Measurements from ENCODE around the gene ACTL8. TPM values are rescaled to one million over a fixed set of nuclear protein-coding genes. Genes with fewer than 3 reads are reported as not detected.

Gene ACTL8
- total RNA-seq, 1 donor from 2014 or later = not detected

- Histone ChIP-seq H3K4me3 (ENCODE audit: low read depth, low read length) (no peak overlapping the region), H3K36me3 (ENCODE audit: control insufficient read depth, insufficient read depth, low read length) (no peaks in the 10 kb centered on the region), H3K27me3 (ENCODE audit: control insufficient read depth, insufficient read depth, low read length) (no peaks in the 10 kb centered on the region)
- FAIRE-seq = no peak
- DNase-seq (ENCODE audit: low read depth) = no peak
- no peak for TF ChIP-seq CTCF (IDR thresholded peaks at IDR 0.05; ENCODE audit: insufficient read depth, low read length, severe bottlenecking)
Observed at GRCh38 chr1:17847111-17847510, 92.0 kb downstream of the ACTL8 start.

- H3K36me3 ChIP-seq (ENCODE audit: control insufficient read depth, insufficient read depth, low read length) = no peaks in the 10 kb centered on the region
- H3K27me3 ChIP-seq (ENCODE audit: control insufficient read depth, insufficient read depth, low read length) = no peaks in the 10 kb centered on the region
- TF ChIP-seq CTCF (IDR thresholded peaks at IDR 0.05; ENCODE audit: insufficient read depth, low read length, severe bottlenecking) = no peak
- DNase-seq (ENCODE audit: low read depth) (no peak), FAIRE-seq (no peak)
- no peak overlapping the region for H3K4me3 ChIP-seq (ENCODE audit: low read depth, low read length)
Observed at GRCh38 chr1:17849216-17849615, 94.1 kb downstream of the ACTL8 start.

- no peak for TF ChIP-seq CTCF (IDR thresholded peaks at IDR 0.05; ENCODE audit: insufficient read depth, low read length, severe bottlenecking)
- no peaks in the 10 kb centered on the region for H3K27me3 ChIP-seq (ENCODE audit: control insufficient read depth, insufficient read depth, low read length)
- no peak overlapping the region for H3K4me3 ChIP-seq (ENCODE audit: low read depth, low read length)
- H3K36me3 ChIP-seq (ENCODE audit: control insufficient read depth, insufficient read depth, low read length) = no peaks in the 10 kb centered on the region
- DNase-seq (ENCODE audit: low read depth) (no peak), FAIRE-seq (no peak)
Observed at GRCh38 chr1:17851056-17851455, 95.9 kb downstream of the ACTL8 start.

- Histone ChIP-seq H3K4me3 (ENCODE audit: low read depth, low read length) (no peak overlapping the region), H3K36me3 (ENCODE audit: control insufficient read depth, insufficient read depth, low read length) (no peaks in the 10 kb centered on the region), H3K27me3 (ENCODE audit: control insufficient read depth, insufficient read depth, low read length) (no peaks in the 10 kb centered on the region)
- FAIRE-seq (no peak), DNase-seq (ENCODE audit: low read depth) (no peak)
- TF ChIP-seq CTCF (IDR thresholded peaks at IDR 0.05; ENCODE audit: insufficient read depth, low read length, severe bottlenecking) = no peak
Observed at GRCh38 chr1:17852383-17852782, 97.2 kb downstream of the ACTL8 start.

GRCh38 chr1:17853241-17853935, 98.3 kb downstream of the ACTL8 start:
- DNase-seq (ENCODE audit: low read depth) = no peak
- FAIRE-seq = no peak
- Histone ChIP-seq H3K27me3 (ENCODE audit: control insufficient read depth, insufficient read depth, low read length) (no peaks in the 10 kb centered on the region), H3K4me3 (ENCODE audit: low read depth, low read length) (no peak overlapping the region), H3K36me3 (ENCODE audit: control insufficient read depth, insufficient read depth, low read length) (no peaks in the 10 kb centered on the region)
- no peak for TF ChIP-seq CTCF (IDR thresholded peaks at IDR 0.05; ENCODE audit: insufficient read depth, low read length, severe bottlenecking)

All from bronchial epithelial cell (primary cell).